ENCODE measurements around the gene SLK. TPM values are rescaled to one million over a fixed set of nuclear protein-coding genes. Genes with fewer than 3 reads are reported as not detected.

Gene SLK
- total RNA-seq, 1 experiment from 2014 or later, result 40.8 TPM

GRCh38 chr10:103939522-103939921 is 27.4 kb upstream of the SLK start:
- Histone ChIP-seq H3K4me1 (ENCODE audit: control insufficient read depth, insufficient read depth, low read length) (no peaks in the 10 kb centered on the region), H3K9me3 (ENCODE audit: control insufficient read depth, insufficient read depth, low read depth, low read length) (no peaks in the 10 kb centered on the region), H3K27me3 (ENCODE audit: control insufficient read depth, insufficient read depth, low read length) (no peaks in the 10 kb centered on the region), H3K36me3 (ENCODE audit: control insufficient read depth, insufficient read depth, low read length) (no peaks in the 10 kb centered on the region), H3K4me3 (ENCODE audit: low read depth in 2 of 2, low read length in 2 of 2) (no peak overlapping the region), H3K27ac (ENCODE audit: low read length) (no peak overlapping the region)
- intact Hi-C loops (cut with micrococcal nuclease; ENCODE audit: unreplicated experiment), result no loop called here
- DNase-seq (ENCODE audit: low read depth, low spot score), result no peak
- BruUV-seq (replicated peaks), result no TSS peak
- POLR2A ChIA-PET, result interaction anchor here (0.6 kb wide), 1 partner anchor 50 kb away, joined by 4 read pairs; no protein-coding TSS in a partner anchor
- no peak for ATAC-seq
- in situ Hi-C loops (cut with HindIII; ENCODE audit: low pct_unique_long_range_greater_than_20kb, low sequenced_read_pairs), result no loop called here
- TF ChIP-seq SIN3A (IDR thresholded peaks at IDR 0.05; ENCODE audit: borderline replicate concordance, insufficient read depth, low read depth, low read length), result no peak
- TF ChIP-seq POLR2AphosphoS5 (IDR thresholded peaks at IDR 0.05; ENCODE audit: low read depth, low read length), result no peak
- no peak for TF ChIP-seq TCF7L2 (IDR thresholded peaks at IDR 0.05; ENCODE audit: low read depth, low read length)
- TF ChIP-seq, protein P1, sequence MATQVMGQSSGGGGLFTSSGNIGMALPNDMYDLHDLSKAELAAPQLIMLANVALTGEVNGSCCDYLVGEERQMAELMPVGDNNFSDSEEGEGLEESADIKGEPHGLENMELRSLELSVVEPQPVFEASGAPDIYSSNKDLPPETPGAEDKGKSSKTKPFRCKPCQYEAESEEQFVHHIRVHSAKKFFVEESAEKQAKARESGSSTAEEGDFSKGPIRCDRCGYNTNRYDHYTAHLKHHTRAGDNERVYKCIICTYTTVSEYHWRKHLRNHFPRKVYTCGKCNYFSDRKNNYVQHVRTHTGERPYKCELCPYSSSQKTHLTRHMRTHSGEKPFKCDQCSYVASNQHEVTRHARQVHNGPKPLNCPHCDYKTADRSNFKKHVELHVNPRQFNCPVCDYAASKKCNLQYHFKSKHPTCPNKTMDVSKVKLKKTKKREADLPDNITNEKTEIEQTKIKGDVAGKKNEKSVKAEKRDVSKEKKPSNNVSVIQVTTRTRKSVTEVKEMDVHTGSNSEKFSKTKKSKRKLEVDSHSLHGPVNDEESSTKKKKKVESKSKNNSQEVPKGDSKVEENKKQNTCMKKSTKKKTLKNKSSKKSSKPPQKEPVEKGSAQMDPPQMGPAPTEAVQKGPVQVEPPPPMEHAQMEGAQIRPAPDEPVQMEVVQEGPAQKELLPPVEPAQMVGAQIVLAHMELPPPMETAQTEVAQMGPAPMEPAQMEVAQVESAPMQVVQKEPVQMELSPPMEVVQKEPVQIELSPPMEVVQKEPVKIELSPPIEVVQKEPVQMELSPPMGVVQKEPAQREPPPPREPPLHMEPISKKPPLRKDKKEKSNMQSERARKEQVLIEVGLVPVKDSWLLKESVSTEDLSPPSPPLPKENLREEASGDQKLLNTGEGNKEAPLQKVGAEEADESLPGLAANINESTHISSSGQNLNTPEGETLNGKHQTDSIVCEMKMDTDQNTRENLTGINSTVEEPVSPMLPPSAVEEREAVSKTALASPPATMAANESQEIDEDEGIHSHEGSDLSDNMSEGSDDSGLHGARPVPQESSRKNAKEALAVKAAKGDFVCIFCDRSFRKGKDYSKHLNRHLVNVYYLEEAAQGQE (IDR thresholded peaks at IDR 0.05; ENCODE audit: insufficient read depth in 1 of 2, low read depth in 2 of 2, low read length in 1 of 2), result no peak
- no peak for TF ChIP-seq CTCF (IDR thresholded peaks at IDR 0.05)
- CTCF ChIA-PET, result interaction anchor here (0.8 kb wide), 1 partner anchor 51 kb away, joined by 3 read pairs; no protein-coding TSS in a partner anchor

DNA sequence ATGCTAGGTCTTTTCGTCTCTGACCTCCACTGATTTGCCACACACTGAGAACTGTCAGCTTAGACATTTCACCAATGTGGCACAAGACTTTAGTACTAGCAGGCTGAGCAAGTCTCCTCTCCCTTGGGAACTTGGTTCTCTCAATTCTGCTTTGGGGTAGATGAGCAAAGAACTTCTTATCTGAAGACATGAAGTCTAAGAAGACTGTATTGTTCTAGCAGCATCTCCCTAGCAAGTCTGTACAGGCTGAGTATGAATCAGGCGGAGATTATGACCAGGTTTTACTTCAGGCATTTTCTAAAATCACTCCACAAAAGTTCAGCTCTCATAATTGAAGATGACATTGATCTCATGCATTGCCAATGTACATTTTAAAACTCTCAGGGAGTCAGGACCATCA is 25.1 kb upstream of the SLK start:
- ATAC-seq, result no peak
- no peaks in the 10 kb centered on the region for H3K9me3 ChIP-seq (ENCODE audit: control insufficient read depth, insufficient read depth, low read depth, low read length)
- TF ChIP-seq TCF7L2 (IDR thresholded peaks at IDR 0.05; ENCODE audit: low read depth, low read length) (no peak), SIN3A (IDR thresholded peaks at IDR 0.05; ENCODE audit: borderline replicate concordance, insufficient read depth, low read depth, low read length) (no peak), CTCF (IDR thresholded peaks at IDR 0.05) (no peak), POLR2AphosphoS5 (IDR thresholded peaks at IDR 0.05; ENCODE audit: low read depth, low read length) (no peak)
- TF ChIP-seq, protein P1 (IDR thresholded peaks at IDR 0.05; ENCODE audit: insufficient read depth in 1 of 2, low read depth in 2 of 2, low read length in 1 of 2), result no peak
- intact Hi-C loops (cut with micrococcal nuclease; ENCODE audit: unreplicated experiment), result no loop called here
- H3K4me3 ChIP-seq (ENCODE audit: low read depth in 2 of 2, low read length in 2 of 2), result no peak overlapping the region
- no peaks in the 10 kb centered on the region for H3K27me3 ChIP-seq (ENCODE audit: control insufficient read depth, insufficient read depth, low read length)
- in situ Hi-C loops (cut with HindIII; ENCODE audit: low pct_unique_long_range_greater_than_20kb, low sequenced_read_pairs), result no loop called here
- no peak overlapping the region for H3K27ac ChIP-seq (ENCODE audit: low read length)
- CTCF ChIA-PET, result no interaction called here
- POLR2A ChIA-PET, result no interaction called here
- H3K36me3 ChIP-seq (ENCODE audit: control insufficient read depth, insufficient read depth, low read length), result no peaks in the 10 kb centered on the region
- BruUV-seq (replicated peaks), result no TSS peak
- H3K4me1 ChIP-seq (ENCODE audit: control insufficient read depth, insufficient read depth, low read length), result no peaks in the 10 kb centered on the region
- DNase-seq (ENCODE audit: low read depth, low spot score), result no peak

All from Panc1 (cell line).